Measurements from ENCODE around the gene RBM20.
"Not testable (repeated sequence)": the region's sequence is repeated elsewhere in the genome, so short reads cannot be mapped to it uniquely, and the experiment has no call there.

RBM20 gene

GRCh38 chr10:110625951-110626855 is 17.9 kb upstream of the RBM20 start:
- DNase-seq = no peak

GRCh38 chr10:110628161-110628560 is 16.0 kb upstream of the RBM20 start:
- DNase-seq = no peak

- no peak for DNase-seq
Observed at GRCh38 chr10:110629680-110630191, 14.4 kb upstream of the RBM20 start.

GRCh38 chr10:110631934-110632333 is 12.2 kb upstream of the RBM20 start:
- no peak for DNase-seq

GRCh38 chr10:110632591-110633215 is 11.4 kb upstream of the RBM20 start:
- peak; percentile 20 for DNase-seq

- DNase-seq = peak; percentile 24
Observed at GRCh38 chr10:110634527-110635209, 9.5 kb upstream of the RBM20 start.

GRCh38 chr10:110636572-110636931 is 7.6 kb upstream of the RBM20 start:
- DNase-seq = no peak

- DNase-seq = no peak
Observed at GRCh38 chr10:110636932-110637557, 7.1 kb upstream of the RBM20 start.

- DNase-seq = no peak
Observed at GRCh38 chr10:110637558-110638053, 6.5 kb upstream of the RBM20 start.

GRCh38 chr10:110638319-110638718 is 5.8 kb upstream of the RBM20 start:
- DNase-seq = no peak

- not testable (repeated sequence) for DNase-seq
Observed at GRCh38 chr10:110639046-110639445, 5.1 kb upstream of the RBM20 start.

GRCh38 chr10:110639858-110640257 is 4.3 kb upstream of the RBM20 start:
- DNase-seq = not testable (repeated sequence)

- DNase-seq = no peak
Observed at GRCh38 chr10:110641256-110641655, 2.9 kb upstream of the RBM20 start.

- DNase-seq = no peak
Observed at GRCh38 chr10:110642204-110643034, 1.7 kb upstream of the RBM20 start.

GRCh38 chr10:110643035-110643652 is 992 bp upstream of the RBM20 start:
- no peak for DNase-seq

- no peak for DNase-seq
Observed at GRCh38 chr10:110644598-110645462, 694 bp downstream of the RBM20 start.

- DNase-seq = no peak
Observed at GRCh38 chr10:110646417-110647135, 2.4 kb downstream of the RBM20 start.

- DNase-seq = no peak
Observed at GRCh38 chr10:110647136-110647430, 2.9 kb downstream of the RBM20 start.

GRCh38 chr10:110648692-110649346 is 4.7 kb downstream of the RBM20 start:
- DNase-seq = no peak

Measured in NCI-H1694 treated with DMSO at 0.1 percent for 48 hours (cell line).